Measurements from ENCODE around the gene TUBB2A. TPM values are rescaled to one million over a fixed set of nuclear protein-coding genes. Genes with fewer than 3 reads are reported as not detected.
A peak's percentile ranks its signal among the peaks of the same experiment; 100 is the strongest.

The TUBB2A gene
- total and polyA plus RNA-seq, 2 of the 13 experiments (the other 11 are each of a cell fraction or from before 2014, with no cell fraction given): 35.3 to 106 TPM

DNA sequence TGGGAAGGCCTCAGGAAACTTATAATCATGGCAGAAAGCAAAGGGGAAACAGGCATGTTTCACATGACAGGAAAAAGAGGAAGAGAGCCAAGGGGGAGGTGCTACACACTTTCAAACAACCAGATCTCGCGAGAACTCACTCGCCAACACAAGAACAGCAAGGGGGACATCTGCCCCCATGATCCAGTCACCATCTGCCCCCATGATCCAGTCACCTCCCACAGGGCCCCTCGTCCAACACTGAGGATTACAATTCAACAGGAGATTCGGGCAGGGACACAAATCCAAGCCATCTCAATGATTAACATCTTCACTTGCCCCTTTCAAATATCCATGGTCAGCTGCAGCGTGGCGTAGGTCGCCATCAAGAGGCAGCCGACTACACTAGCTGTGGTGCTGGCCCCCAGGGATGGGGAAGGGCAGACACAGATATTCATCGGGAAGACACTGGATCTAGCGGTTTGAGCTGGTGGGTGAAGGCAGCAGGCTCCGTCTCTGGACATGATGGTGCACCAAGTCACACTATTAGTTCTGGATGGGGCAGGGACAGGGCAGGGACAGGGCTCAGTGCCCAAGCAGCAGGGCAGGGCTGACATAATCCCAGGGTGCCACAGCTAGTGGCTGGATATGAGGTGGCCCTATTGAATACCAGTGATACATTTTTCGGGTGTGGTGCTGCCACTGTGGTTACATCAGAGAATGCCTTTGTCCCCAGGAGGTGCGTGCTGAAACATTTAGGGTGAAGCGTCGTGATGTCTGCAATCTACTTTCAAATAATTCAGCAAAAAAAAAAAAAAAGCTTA is 38.6 kb upstream of the TUBB2A start (continued):
- peak; percentile 82 for TF ChIP-seq POLR2G (IDR thresholded peaks at IDR 0.05; ENCODE audit: low read depth, low read length)
- peak; percentile 30; the same call in 1 of the 2 replicates for TF ChIP-seq PPARG (CRISPR knock-in tag; conservative IDR thresholded peaks at IDR 0.05)
- TF ChIP-seq, protein P1, sequence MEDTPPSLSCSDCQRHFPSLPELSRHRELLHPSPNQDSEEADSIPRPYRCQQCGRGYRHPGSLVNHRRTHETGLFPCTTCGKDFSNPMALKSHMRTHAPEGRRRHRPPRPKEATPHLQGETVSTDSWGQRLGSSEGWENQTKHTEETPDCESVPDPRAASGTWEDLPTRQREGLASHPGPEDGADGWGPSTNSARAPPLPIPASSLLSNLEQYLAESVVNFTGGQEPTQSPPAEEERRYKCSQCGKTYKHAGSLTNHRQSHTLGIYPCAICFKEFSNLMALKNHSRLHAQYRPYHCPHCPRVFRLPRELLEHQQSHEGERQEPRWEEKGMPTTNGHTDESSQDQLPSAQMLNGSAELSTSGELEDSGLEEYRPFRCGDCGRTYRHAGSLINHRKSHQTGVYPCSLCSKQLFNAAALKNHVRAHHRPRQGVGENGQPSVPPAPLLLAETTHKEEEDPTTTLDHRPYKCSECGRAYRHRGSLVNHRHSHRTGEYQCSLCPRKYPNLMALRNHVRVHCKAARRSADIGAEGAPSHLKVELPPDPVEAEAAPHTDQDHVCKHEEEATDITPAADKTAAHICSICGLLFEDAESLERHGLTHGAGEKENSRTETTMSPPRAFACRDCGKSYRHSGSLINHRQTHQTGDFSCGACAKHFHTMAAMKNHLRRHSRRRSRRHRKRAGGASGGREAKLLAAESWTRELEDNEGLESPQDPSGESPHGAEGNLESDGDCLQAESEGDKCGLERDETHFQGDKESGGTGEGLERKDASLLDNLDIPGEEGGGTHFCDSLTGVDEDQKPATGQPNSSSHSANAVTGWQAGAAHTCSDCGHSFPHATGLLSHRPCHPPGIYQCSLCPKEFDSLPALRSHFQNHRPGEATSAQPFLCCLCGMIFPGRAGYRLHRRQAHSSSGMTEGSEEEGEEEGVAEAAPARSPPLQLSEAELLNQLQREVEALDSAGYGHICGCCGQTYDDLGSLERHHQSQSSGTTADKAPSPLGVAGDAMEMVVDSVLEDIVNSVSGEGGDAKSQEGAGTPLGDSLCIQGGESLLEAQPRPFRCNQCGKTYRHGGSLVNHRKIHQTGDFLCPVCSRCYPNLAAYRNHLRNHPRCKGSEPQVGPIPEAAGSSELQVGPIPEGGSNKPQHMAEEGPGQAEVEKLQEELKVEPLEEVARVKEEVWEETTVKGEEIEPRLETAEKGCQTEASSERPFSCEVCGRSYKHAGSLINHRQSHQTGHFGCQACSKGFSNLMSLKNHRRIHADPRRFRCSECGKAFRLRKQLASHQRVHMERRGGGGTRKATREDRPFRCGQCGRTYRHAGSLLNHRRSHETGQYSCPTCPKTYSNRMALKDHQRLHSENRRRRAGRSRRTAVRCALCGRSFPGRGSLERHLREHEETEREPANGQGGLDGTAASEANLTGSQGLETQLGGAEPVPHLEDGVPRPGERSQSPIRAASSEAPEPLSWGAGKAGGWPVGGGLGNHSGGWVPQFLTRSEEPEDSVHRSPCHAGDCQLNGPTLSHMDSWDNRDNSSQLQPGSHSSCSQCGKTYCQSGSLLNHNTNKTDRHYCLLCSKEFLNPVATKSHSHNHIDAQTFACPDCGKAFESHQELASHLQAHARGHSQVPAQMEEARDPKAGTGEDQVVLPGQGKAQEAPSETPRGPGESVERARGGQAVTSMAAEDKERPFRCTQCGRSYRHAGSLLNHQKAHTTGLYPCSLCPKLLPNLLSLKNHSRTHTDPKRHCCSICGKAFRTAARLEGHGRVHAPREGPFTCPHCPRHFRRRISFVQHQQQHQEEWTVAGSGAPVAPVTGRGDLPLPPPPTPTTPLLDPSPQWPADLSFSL (CRISPR knock-in tag; IDR thresholded peaks at IDR 0.05): no peak
- TF ChIP-seq ZC3H4 (CRISPR knock-in tag; IDR thresholded peaks at IDR 0.05; ENCODE audit: borderline replicate concordance): peak; percentile 49; the same call in 1 of the 2 replicates
- no peak for TF ChIP-seq PAF1 (CRISPR knock-in tag; IDR thresholded peaks at IDR 0.05)
- peak; percentile 35; the same call in 1 of the 2 replicates for TF ChIP-seq TFAP4 (IDR thresholded peaks at IDR 0.05; ENCODE audit: borderline replicate concordance, low read depth)
- TF ChIP-seq, protein P2, sequence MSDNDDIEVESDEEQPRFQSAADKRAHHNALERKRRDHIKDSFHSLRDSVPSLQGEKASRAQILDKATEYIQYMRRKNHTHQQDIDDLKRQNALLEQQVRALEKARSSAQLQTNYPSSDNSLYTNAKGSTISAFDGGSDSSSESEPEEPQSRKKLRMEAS (IDR thresholded peaks at IDR 0.05): no peak
- peak; percentile 77 for TF ChIP-seq THAP11 (CRISPR knock-in tag; IDR thresholded peaks at IDR 0.05)
- no peak for TF ChIP-seq ZFP62 (CRISPR knock-in tag; IDR thresholded peaks at IDR 0.05)
- TF ChIP-seq ZNF431 (CRISPR knock-in tag; IDR thresholded peaks at IDR 0.05; ENCODE audit: borderline replicate concordance, low read depth): peak; percentile 66; the same call in 1 of the 2 replicates
- no peak for TF ChIP-seq ZNF841 (CRISPR knock-in tag; IDR thresholded peaks at IDR 0.05; ENCODE audit: borderline replicate concordance)
- no peak for TF ChIP-seq SOX13 (IDR thresholded peaks at IDR 0.05)
- peak in 1 of 2 experiments; percentile 44; a peak in 1 of 4 replicates for TF ChIP-seq SOX13 (CRISPR knock-in tag; conservative IDR thresholded peaks at IDR 0.05 in 1 of 2, IDR thresholded peaks at IDR 0.05 in 1 of 2)
- TF ChIP-seq SSRP1 (CRISPR knock-in tag; IDR thresholded peaks at IDR 0.05): no peak
- no peak for TF ChIP-seq ATF7 (IDR thresholded peaks at IDR 0.05)
- peak; percentile 28; the same call in 1 of the 2 replicates for TF ChIP-seq ATF7 (CRISPR knock-in tag; IDR thresholded peaks at IDR 0.05)
- TF ChIP-seq ZNF709 (CRISPR knock-in tag; IDR thresholded peaks at IDR 0.05): no peak
- no peak for TF ChIP-seq ZBTB21 (CRISPR knock-in tag; IDR thresholded peaks at IDR 0.05)
- no peak for TF ChIP-seq SALL2 (CRISPR knock-in tag; IDR thresholded peaks at IDR 0.05)
- 0 out of 2 replicates have a peak, but pooled peaks have one; percentile 64 for TF ChIP-seq ZNF138 (CRISPR knock-in tag; IDR thresholded peaks at IDR 0.05; ENCODE audit: low read depth)
- no peak for TF ChIP-seq NCOA1 (CRISPR knock-in tag; IDR thresholded peaks at IDR 0.05)
- no peak for TF ChIP-seq NFE2L1 (CRISPR knock-in tag; IDR thresholded peaks at IDR 0.05; ENCODE audit: borderline replicate concordance)
- 0 out of 2 replicates have a peak, but pooled peaks have one; percentile 34 for TF ChIP-seq KMT2A (CRISPR knock-in tag; IDR thresholded peaks at IDR 0.05)

Data from HepG2 (cell line).